IMR-90 (cell line): Measurements from ENCODE around the gene L3MBTL4. TPM values are rescaled to one million over a fixed set of nuclear protein-coding genes. Genes with fewer than 3 reads are reported as not detected.

Source experiments
- ATAC-seq: fragments of 200-7000 bp; cut with Tn5 transposase; 2 replicates; pipeline ENCODE4 v1.9.1; 2020; ENCODE audit warnings: low read depth, mild to moderate bottlenecking, moderate library complexity
- BruUV-seq: library from RNA; stranded (reverse); fragments of 400-500 nt; replicated peaks from 2 replicates; lab custom pipeline; 2021; lab: Mats Ljungman, UMichigan
- CTCF ChIA-PET: fragments of 300-600 bp; formaldehyde crosslinking; extraction: SDS; loops from one replicate; lab custom pipeline; 2021; ENCODE audit warnings: antibody characterized with exemption; lab: Yijun Ruan, JAX
- POLR2A ChIA-PET: fragments of 300-600 bp; sonication (Branson Sonifier 250); formaldehyde crosslinking; loops from one replicate; lab custom pipeline; 2022; ENCODE audit warnings: antibody characterized with exemption; ENCODE audit not compliant: unreplicated experiment; lab: Charles Lee
- DNase-seq: peaks from one replicate; pipeline ENCODE4 v3.0.0; 2013
- H2AFZ ChIP-seq: replicated peaks from 2 replicates; pipeline ENCODE3; 2013; ENCODE audit warnings: low read length, mild to moderate bottlenecking; ENCODE audit not compliant: poor library complexity
- H2AK5ac ChIP-seq: 2 replicates; pipeline ENCODE4 v1.6.1; 2013; ENCODE audit warnings: low read depth, low read length, inconsistent platforms
- H2AK9ac ChIP-seq: replicated peaks from 2 replicates; pipeline ENCODE3; 2013; ENCODE audit warnings: mild to moderate bottlenecking, low read depth, low read length, moderate library complexity; ENCODE audit not compliant: poor library complexity
- H2BK120ac ChIP-seq: 2 replicates; pipeline ENCODE4 v1.6.1; 2013; ENCODE audit warnings: low read depth, low read length, inconsistent platforms
- H2BK15ac ChIP-seq: 3 replicates; pipeline ENCODE4 v1.6.1; 2013; ENCODE audit warnings: low read depth, low read length, inconsistent platforms
- H2BK20ac ChIP-seq: 2 replicates; pipeline ENCODE4 v1.6.1; 2013; ENCODE audit warnings: low read depth, mild to moderate bottlenecking, inconsistent platforms, low read length, moderate library complexity
- H2BK5ac ChIP-seq: 2 replicates; pipeline ENCODE4 v1.6.1; 2013; ENCODE audit warnings: mild to moderate bottlenecking, low read depth, low read length, inconsistent platforms; ENCODE audit not compliant: poor library complexity, severe bottlenecking
- H3K14ac ChIP-seq: replicated peaks from 2 replicates; pipeline ENCODE4 v1.6.1; 2013; ENCODE audit warnings: low read depth, low read length, inconsistent platforms
- H3K18ac ChIP-seq: 2 replicates; pipeline ENCODE4 v1.6.1; 2013; ENCODE audit warnings: low read depth, low read length, control low read depth
- H3K23ac ChIP-seq: 2 replicates; pipeline ENCODE4 v1.6.1; 2013; ENCODE audit warnings: low read depth, low read length, inconsistent platforms
- H3K27ac ChIP-seq: 2 replicates; pipeline ENCODE4 v1.5.1; 2013; ENCODE audit warnings: mild to moderate bottlenecking, control low read depth, low read length; ENCODE audit not compliant: insufficient read depth
- H3K27me3 ChIP-seq: 2 replicates; pipeline ENCODE4 v1.6.1; 2013; ENCODE audit warnings: low read length; ENCODE audit not compliant: control insufficient read depth, insufficient read depth
- H3K36me3 ChIP-seq: 2 replicates; pipeline ENCODE4 v1.6.1; 2013; ENCODE audit warnings: low read length, mixed read lengths; ENCODE audit not compliant: control insufficient read depth, insufficient read depth
- H3K4ac ChIP-seq: 2 replicates; pipeline ENCODE4 v1.6.1; 2013; ENCODE audit warnings: low read depth, low read length, inconsistent platforms
- H3K4me1 ChIP-seq: 2 replicates; pipeline ENCODE4 v1.6.1; 2013; ENCODE audit warnings: low read length, mixed read lengths; ENCODE audit not compliant: control insufficient read depth, insufficient read depth
- H3K4me2 ChIP-seq: 2 replicates; pipeline ENCODE4 v1.6.1; 2013; ENCODE audit warnings: low read depth, mild to moderate bottlenecking, control low read depth, low read length, moderate library complexity
- H3K4me3 ChIP-seq: 2 replicates; pipeline ENCODE4 v1.5.1; 2013; ENCODE audit warnings: low read depth, mild to moderate bottlenecking, control low read depth, low read length, moderate library complexity; ENCODE audit not compliant: insufficient read depth
- H3K56ac ChIP-seq: 2 replicates; pipeline ENCODE4 v1.6.1; 2013; ENCODE audit warnings: low read length, inconsistent platforms; ENCODE audit not compliant: insufficient read depth; ENCODE audit errors: extremely low read depth
- H3K79me1 ChIP-seq, 2 experiments: 2 replicates each; pipeline ENCODE4 v1.6.1; 2013; ENCODE audit warnings: low read length in 2 of 2, inconsistent platforms in 1 of 2, low read depth in 1 of 2
- H3K9ac ChIP-seq: 2 replicates; pipeline ENCODE4 v1.6.1; 2013; ENCODE audit warnings: low read depth, low read length, control low read depth
- H3K9me1 ChIP-seq: 2 replicates; pipeline ENCODE4 v1.6.1; 2013; ENCODE audit warnings: low read length, inconsistent platforms; ENCODE audit not compliant: insufficient read depth
- H3K9me3 ChIP-seq: 2 replicates; pipeline ENCODE4 v1.6.1; 2013; ENCODE audit warnings: low read length; ENCODE audit not compliant: control insufficient read depth, insufficient read depth
- H4K20me1 ChIP-seq: 2 replicates; pipeline ENCODE4 v1.6.1; 2013; ENCODE audit warnings: low read length, inconsistent platforms; ENCODE audit not compliant: insufficient read depth
- H4K5ac ChIP-seq: 2 replicates; pipeline ENCODE4 v1.6.1; 2013; ENCODE audit warnings: mild to moderate bottlenecking, low read depth, low read length, control low read depth
- H4K8ac ChIP-seq, 2 experiments: 2 replicates each; pipeline ENCODE4 v1.6.1; 2013; ENCODE audit warnings: low read depth in 2 of 2, low read length in 2 of 2, control low read depth in 1 of 2, inconsistent platforms in 1 of 2
- H4K91ac ChIP-seq: 2 replicates; pipeline ENCODE4 v1.6.1; 2013; ENCODE audit warnings: low read depth, low read length, inconsistent platforms; ENCODE audit not compliant: insufficient read depth
- BHLHE40 ChIP-seq: fragments of 150-350 bp; IDR thresholded peaks from 2 replicates; pipeline ENCODE4 v1.6.1; 2016; ENCODE audit warnings: mild to moderate bottlenecking, low read depth, low read length
- FOS ChIP-seq: fragments of 150-350 bp; IDR thresholded peaks from 2 replicates; pipeline ENCODE4 v1.6.1; 2016; ENCODE audit warnings: low read depth, low read length
- NFE2L2 ChIP-seq: fragments of 150-350 bp; IDR thresholded peaks from 2 replicates; pipeline ENCODE4 v1.6.1; 2016; ENCODE audit warnings: low read depth, mild to moderate bottlenecking, low read length
- POLR2A ChIP-seq: IDR thresholded peaks from 2 replicates; pipeline ENCODE4 v1.6.1; 2012; ENCODE audit warnings: mild to moderate bottlenecking, low read depth, low read length
- RCOR1 ChIP-seq: IDR thresholded peaks from 2 replicates; pipeline ENCODE4 v1.6.1; 2012; ENCODE audit warnings: mild to moderate bottlenecking, low read length, improper control_type of control experiment; ENCODE audit not compliant: insufficient replicate concordance
- WGBS, 2 experiments: methylation state at CpG; one replicate each; pipeline versions ENCODE4 v1.1.5 to v1.1.7; 2013; ENCODE audit warnings: missing lambda C conversion rate in 2 of 2; ENCODE audit not compliant: insufficient read length in 1 of 2; ENCODE audit errors: extremely low coverage in 2 of 2; 5-methylcytosine and 5-hydroxymethylcytosine counted together
- dilution Hi-C: fragments of 300-500 bp; cut with HindIII; formaldehyde crosslinking; loops from one replicate; pipeline ENCODE4 v1.14.3; 2018; ENCODE audit warnings: low sequenced_read_pairs; ENCODE audit not compliant: unreplicated experiment
- in situ Hi-C: fragments of 300-500 bp; cut with MboI; formaldehyde crosslinking; loops from 3 replicates; pipeline ENCODE4 v1.14.3; 2019; ENCODE audit warnings: low sequenced_read_pairs, inconsistent platforms, mixed read lengths
- intact Hi-C: fragments of 100-400 bp; cut with micrococcal nuclease; formaldehyde crosslinking; loops from 2 replicates; pipeline ENCODE4 v1.10.0; 2022
- polyA plus RNA-seq, 3 experiments: library from polyadenylated mRNA; depleted of rRNA; stranded (reverse); fragments of >200 nt; gene quantifications; 2 replicates each; pipeline ENCODE4 v1.2.3, GENCODE V29; 2012; ENCODE audit warnings: low replicate concordance in 1 of 3
- total RNA-seq: library from RNA; depleted of rRNA; stranded (reverse); fragments of >200 nt; gene quantifications from 2 replicates; pipeline ENCODE4 v1.2.3, GENCODE V29; 2012
- TF ChIP-seq, protein P1 (sequence below): conservative IDR thresholded peaks from 2 replicates; pipeline ENCODE4 v1.5.1; 2012; ENCODE audit warnings: mild to moderate bottlenecking, low read depth, low read length, improper control_type of control experiment

L3MBTL4 gene
- total and polyA plus RNA-seq, 2 of the 4 experiments (the other 2 are of a cell fraction) = under 0.01 to 0.02 TPM

DNA sequence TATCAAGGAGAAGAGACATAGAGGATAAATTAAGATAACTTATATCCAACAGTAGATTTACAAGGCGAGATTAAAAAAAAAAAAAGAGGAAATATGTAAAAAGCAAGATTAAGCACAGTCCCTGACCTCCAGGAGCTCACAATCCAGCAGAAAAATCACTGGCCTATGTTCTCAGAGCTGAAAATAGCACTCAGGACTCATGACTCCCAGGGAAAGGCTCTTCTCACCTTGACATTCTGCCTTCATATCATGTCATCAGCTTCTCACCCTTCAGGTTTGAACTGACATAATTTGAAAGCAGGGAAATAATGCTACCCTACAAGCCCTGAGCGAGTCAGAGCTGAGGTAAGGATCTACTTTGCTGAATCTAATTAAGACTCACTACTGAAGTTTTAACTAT is 82.8 kb downstream of the L3MBTL4 start:
- TF ChIP-seq, protein P1, sequence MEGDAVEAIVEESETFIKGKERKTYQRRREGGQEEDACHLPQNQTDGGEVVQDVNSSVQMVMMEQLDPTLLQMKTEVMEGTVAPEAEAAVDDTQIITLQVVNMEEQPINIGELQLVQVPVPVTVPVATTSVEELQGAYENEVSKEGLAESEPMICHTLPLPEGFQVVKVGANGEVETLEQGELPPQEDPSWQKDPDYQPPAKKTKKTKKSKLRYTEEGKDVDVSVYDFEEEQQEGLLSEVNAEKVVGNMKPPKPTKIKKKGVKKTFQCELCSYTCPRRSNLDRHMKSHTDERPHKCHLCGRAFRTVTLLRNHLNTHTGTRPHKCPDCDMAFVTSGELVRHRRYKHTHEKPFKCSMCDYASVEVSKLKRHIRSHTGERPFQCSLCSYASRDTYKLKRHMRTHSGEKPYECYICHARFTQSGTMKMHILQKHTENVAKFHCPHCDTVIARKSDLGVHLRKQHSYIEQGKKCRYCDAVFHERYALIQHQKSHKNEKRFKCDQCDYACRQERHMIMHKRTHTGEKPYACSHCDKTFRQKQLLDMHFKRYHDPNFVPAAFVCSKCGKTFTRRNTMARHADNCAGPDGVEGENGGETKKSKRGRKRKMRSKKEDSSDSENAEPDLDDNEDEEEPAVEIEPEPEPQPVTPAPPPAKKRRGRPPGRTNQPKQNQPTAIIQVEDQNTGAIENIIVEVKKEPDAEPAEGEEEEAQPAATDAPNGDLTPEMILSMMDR = no peak
- TF ChIP-seq NFE2L2 (no peak), RCOR1 (no peak), FOS (no peak), POLR2A (no peak), BHLHE40 (no peak)
- ChIA-PET CTCF (interaction anchor here (0.6 to 1.0 kb wide), 2 partner anchors 27 to 87 kb away, joined by 3 to 4 read pairs; no protein-coding TSS in a partner anchor), POLR2A (no interaction called here)
- H3K27ac ChIP-seq = no peak overlapping the region
- no peaks in the 10 kb centered on the region for H3K9me3 ChIP-seq
- DNase-seq = no peak
- no peak overlapping the region for H2BK15ac ChIP-seq
- H4K8ac ChIP-seq = no peak overlapping the region
- no peaks in the 10 kb centered on the region for H3K9me1 ChIP-seq
- H2BK5ac ChIP-seq = no peak overlapping the region
- H3K23ac ChIP-seq = no peak overlapping the region
- no peak overlapping the region for H2AK5ac ChIP-seq
- no peaks in the 10 kb centered on the region for H3K27me3 ChIP-seq
- H4K20me1 ChIP-seq = no peaks in the 10 kb centered on the region
- ATAC-seq = no peak
- intact Hi-C loops = no loop called here
- H2AK9ac ChIP-seq = no peak overlapping the region
- whole genome bisulfite sequencing, 2 experiments = no CpG with 5 or more reads among the region's 2 CpGs
- H3K36me3 ChIP-seq = no peaks in the 10 kb centered on the region
- no peak overlapping the region for H3K14ac ChIP-seq
- H3K79me1 ChIP-seq = no peaks in the 10 kb centered on the region
- in situ Hi-C loops = no loop called here
- no peak overlapping the region for H3K56ac ChIP-seq
- no peak overlapping the region for H3K18ac ChIP-seq
- dilution Hi-C loops = no loop called here
- no peak overlapping the region for H4K5ac ChIP-seq
- H3K4me2 ChIP-seq = no peak overlapping the region
- no peak overlapping the region for H3K4ac ChIP-seq
- no peak overlapping the region for H4K91ac ChIP-seq
- no peak overlapping the region for H2AFZ ChIP-seq
- H3K4me1 ChIP-seq = no peaks in the 10 kb centered on the region
- no TSS peak for BruUV-seq
- no peak overlapping the region for H3K9ac ChIP-seq
- H2BK20ac ChIP-seq = no peak overlapping the region
- H2BK120ac ChIP-seq = no peak overlapping the region
- no peak overlapping the region for H3K4me3 ChIP-seq
